NOMO-1 treated with DMSO at 0.1 percent for 48 hours (cell line): ENCODE measurements around the gene GBA2.
A peak's percentile ranks its signal among the peaks of the same experiment; 100 is the strongest.

Source experiments
- DNase-seq: peaks from one replicate; lab custom pipeline; 2025; ENCODE audit not compliant: unreplicated experiment; lab: John Stamatoyannopoulos, UW

GBA2 gene

GRCh38 chr9:35748858-35749514 is at the start of gene GBA2, which contains the start of gene RGP1:
TSS of gene GBA2 (minus strand) at chr9:35749228. CDS start at chr9:35748704, 524 bp downstream.
TSS of gene RGP1 (plus strand) at chr9:35749287. CDS start at chr9:35749756, 469 bp downstream.
- peak; percentile 79 for DNase-seq

GRCh38 chr9:35797311-35798109 is 48.5 kb upstream of the GBA2 start:
- no peak for DNase-seq

- DNase-seq = no peak
These were observed 46.7 kb upstream of the GBA2 start for GRCh38 chr9:35795695-35796094.

GRCh38 chr9:35793461-35793860 is 44.4 kb upstream of the GBA2 start:
- DNase-seq = no peak

GRCh38 chr9:35792826-35793225 is 43.8 kb upstream of the GBA2 start:
- DNase-seq = no peak

- no peak for DNase-seq
These were observed 43.2 kb upstream of the GBA2 start for GRCh38 chr9:35792024-35792813.

- no peak for DNase-seq
These were observed 42.4 kb upstream of the GBA2 start, which contains the start of gene NPR2 for GRCh38 chr9:35791297-35791921. TSS of gene NPR2 (plus strand) at chr9:35791591. CDS start at chr9:35792409, 818 bp downstream.

- DNase-seq = peak; percentile 74
These were observed 41.6 kb upstream of the GBA2 start for GRCh38 chr9:35790385-35791296.

GRCh38 chr9:35790025-35790384 is 41.0 kb upstream of the GBA2 start:
- no peak for DNase-seq

GRCh38 chr9:35789541-35789940 is 40.5 kb upstream of the GBA2 start:
- DNase-seq = no peak

GRCh38 chr9:35783418-35783817 is 34.4 kb upstream of the GBA2 start:
- DNase-seq = no peak

- no peak for DNase-seq
These were observed 32.0 kb upstream of the GBA2 start for GRCh38 chr9:35781066-35781465.

GRCh38 chr9:35778496-35778895 is 29.5 kb upstream of the GBA2 start:
- DNase-seq = no peak

GRCh38 chr9:35776018-35776417 is 27.0 kb upstream of the GBA2 start:
- DNase-seq = no peak

- peak; percentile 75 for DNase-seq
These were observed 26.0 kb upstream of the GBA2 start for GRCh38 chr9:35774907-35775635.

- no peak for DNase-seq
These were observed 22.9 kb upstream of the GBA2 start for GRCh38 chr9:35771943-35772342.

- no peak for DNase-seq
These were observed 22.5 kb upstream of the GBA2 start for GRCh38 chr9:35771534-35771933.

GRCh38 chr9:35771075-35771433 is 22.0 kb upstream of the GBA2 start:
- DNase-seq = no peak

- DNase-seq = no peak
These were observed 20.7 kb upstream of the GBA2 start for GRCh38 chr9:35769763-35770162.
